Pancreas (tissue), 10 donors: ENCODE data around the gene CHRNA1. TPM values are rescaled to one million over a fixed set of nuclear protein-coding genes. Genes with fewer than 3 reads are reported as not detected.

Source experiments
- ATAC-seq, 4 donors: fragments of 200-7000 bp; cut with Tn5 transposase; one replicate each; pipeline versions ENCODE4 v1.8.0 to v1.9.1; 2020; ENCODE audit warnings: mild to moderate bottlenecking in 4 of 4, moderate library complexity in 4 of 4
- DNase-seq, 6 donors: peaks; one replicate each; pipeline ENCODE4 v3.0.0-alpha.2; 2020
- FAIRE-seq: peaks from 2 replicates; lab custom pipeline; 2012; peaks lifted over from hg19 to GRCh38; lab: Jason Lieb, UNC
- H3K27ac ChIP-seq, 4 donors: fragments of 200-600 bp; sonication (generic); 1 replicate in 3 of 4; 2 replicates in 1 of 4; pipeline versions ENCODE4 v1.5.0 to v1.8.0; 2020
- H3K27me3 ChIP-seq, 4 donors: fragments of 200-600 bp; one replicate each; pipeline ENCODE4 v1.8.0; 2021
- H3K36me3 ChIP-seq, 3 donors: fragments of 200-600 bp; sonication (generic) in 1 of 3; one replicate each; pipeline versions ENCODE4 v1.5.0 to v1.8.0; 2020 to 2021
- H3K4me1 ChIP-seq, 3 donors: fragments of 200-600 bp; one replicate each; pipeline ENCODE4 v1.8.0; 2021
- H3K4me3 ChIP-seq, 4 donors: fragments of 200-600 bp; sonication (generic) in 2 of 4; one replicate each; pipeline versions ENCODE4 v1.5.0 to v1.8.0; 2020 to 2021
- H3K9me3 ChIP-seq, 4 donors: fragments of 200-600 bp; one replicate each; pipeline ENCODE4 v1.8.0; 2021
- WGBS, 2 donors: extraction: QIAGEN DNeasy Blood & Tissue Kit; methylation state at CpG; one replicate each; pipeline ENCODE4 v1.1.7; 2013; 5-methylcytosine and 5-hydroxymethylcytosine counted together
- intact Hi-C, 3 donors: fragments of 100-400 bp; cut with DNase I; formaldehyde crosslinking; loops; one replicate each; pipeline versions ENCODE4 v1.11.1 to v1.14.2; 2022
- polyA plus RNA-seq, 2 donors: library from polyadenylated mRNA; stranded (reverse); fragments of 200-250 nt; gene quantifications; one replicate each; pipeline ENCODE4 v1.2.3, GENCODE V29; 2013
- total RNA-seq, 6 donors: library from RNA; stranded (reverse); fragmentation: NEBNext Ultra II Directional in 4 of 6; extraction: Animal tissue kit (Norgen Biotek cat#: 25700) in 4 of 6; gene quantifications; one replicate each; pipeline versions ENCODE4 v1.2.1 to v1.2.4, GENCODE V29; 2021 to 2023
- TF ChIP-seq, protein P1 (sequence below), 4 donors: fragments of 200-600 bp; sonication (generic) in 3 of 4; IDR thresholded peaks; one replicate each; pipeline versions ENCODE4 v1.5.0 to v1.8.0; 2021; ENCODE audit warnings: antibody characterized with exemption in 4 of 4
- donor health status: healthy with polysubstance abuse.
- donor health status: DM: no; HTN: no; CAD: no; lungs with moderate emphysema.
- donor health status: DM: no; HTN: no; CAD: no.
- donor health status: control.
- donor health status: control.
- donor health status: Bipolar disorder and iron deficiency.
- donor health status: DM: yes; HTN: yes; CAD: no.
- donor health status: DM: no; HTN: no; CAD: no.
- donor health status: DM: no; HTN: no; CAD: no.
- donor health status: DM: yes; HTN: yes; CAD: no.

CHRNA1 gene
- total and polyA plus RNA-seq, 8 donors, result 0.12 to 0.14 (median 0.14) TPM; not detected in 5

GRCh38 chr2:174702541-174702940 is 61.7 kb downstream of the CHRNA1 start:
- TF ChIP-seq, protein P1, sequence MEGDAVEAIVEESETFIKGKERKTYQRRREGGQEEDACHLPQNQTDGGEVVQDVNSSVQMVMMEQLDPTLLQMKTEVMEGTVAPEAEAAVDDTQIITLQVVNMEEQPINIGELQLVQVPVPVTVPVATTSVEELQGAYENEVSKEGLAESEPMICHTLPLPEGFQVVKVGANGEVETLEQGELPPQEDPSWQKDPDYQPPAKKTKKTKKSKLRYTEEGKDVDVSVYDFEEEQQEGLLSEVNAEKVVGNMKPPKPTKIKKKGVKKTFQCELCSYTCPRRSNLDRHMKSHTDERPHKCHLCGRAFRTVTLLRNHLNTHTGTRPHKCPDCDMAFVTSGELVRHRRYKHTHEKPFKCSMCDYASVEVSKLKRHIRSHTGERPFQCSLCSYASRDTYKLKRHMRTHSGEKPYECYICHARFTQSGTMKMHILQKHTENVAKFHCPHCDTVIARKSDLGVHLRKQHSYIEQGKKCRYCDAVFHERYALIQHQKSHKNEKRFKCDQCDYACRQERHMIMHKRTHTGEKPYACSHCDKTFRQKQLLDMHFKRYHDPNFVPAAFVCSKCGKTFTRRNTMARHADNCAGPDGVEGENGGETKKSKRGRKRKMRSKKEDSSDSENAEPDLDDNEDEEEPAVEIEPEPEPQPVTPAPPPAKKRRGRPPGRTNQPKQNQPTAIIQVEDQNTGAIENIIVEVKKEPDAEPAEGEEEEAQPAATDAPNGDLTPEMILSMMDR (IDR thresholded peaks at IDR 0.05), result no peak
- FAIRE-seq (no peak), ATAC-seq (no peak), DNase-seq (no peak)
- Histone ChIP-seq H3K36me3 (no peaks in the 10 kb centered on the region), H3K4me1 (no peaks in the 10 kb centered on the region), H3K9me3 (no peaks in the 10 kb centered on the region), H3K27me3 (peaks cover 0 to 8% (median 0%) of the 10 kb centered on the region in 4 donors), H3K4me3 (no peak overlapping the region), H3K27ac (no peak overlapping the region)
- 38 to 52% methylated on average over 3 of the region's 3 CpGs for WGBS, 2 donors
- intact Hi-C loops, result no loop called here

DNA sequence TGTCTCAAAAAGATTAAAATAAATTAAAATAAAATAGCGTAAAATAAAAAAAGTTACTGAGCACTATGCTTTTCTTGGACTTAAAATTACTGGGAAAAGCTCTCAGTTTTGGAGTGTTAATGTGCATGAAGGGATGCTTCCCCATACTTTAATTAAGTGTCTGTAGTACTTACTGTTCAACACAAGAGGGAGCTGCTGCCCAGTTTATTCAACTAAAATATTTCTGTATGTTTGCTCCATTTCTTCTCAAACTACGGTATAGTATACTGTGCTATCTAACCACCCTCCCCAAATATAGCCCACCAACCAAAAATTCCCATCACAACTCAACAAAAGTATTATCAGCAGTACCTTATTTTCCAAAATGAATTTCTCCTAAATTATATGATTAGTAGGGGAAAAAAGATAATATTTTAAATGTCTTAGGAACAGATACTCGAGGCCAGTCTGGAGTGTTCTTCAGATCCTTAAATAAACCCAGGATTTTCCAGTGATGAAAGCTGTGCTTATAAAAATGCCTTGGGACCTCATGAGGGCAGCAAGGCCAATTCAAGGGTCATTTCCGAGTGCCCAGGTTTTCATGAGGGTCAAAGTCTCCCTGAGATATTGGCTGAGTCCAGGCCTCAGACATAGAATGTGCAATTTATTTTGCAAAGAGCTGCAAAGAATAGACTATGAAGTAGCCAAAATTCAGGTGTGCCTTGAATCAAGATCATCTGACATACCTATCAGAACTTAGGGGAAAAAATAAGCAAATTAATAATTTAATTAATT is 64.1 kb downstream of the CHRNA1 start:
- Histone ChIP-seq H3K4me1 (no peaks in the 10 kb centered on the region), H3K9me3 (no peaks in the 10 kb centered on the region), H3K27ac (no peak overlapping the region), H3K27me3 (no peaks in the 10 kb centered on the region), H3K36me3 (no peaks in the 10 kb centered on the region), H3K4me3 (no peak overlapping the region)
- intact Hi-C loops, result no loop called here
- 33 to 39% methylated on average over 4 of the region's 4 CpGs for WGBS, 2 donors
- peak in 3 of 4 donors; percentile 73 to 86 (median 82) for ATAC-seq
- no peak for DNase-seq
- FAIRE-seq, result no peak
- TF ChIP-seq, protein P1 (IDR thresholded peaks at IDR 0.05), result peak; percentile 16 to 70 (median 58)

Other genes starting within 250 kb of the CHRNA1 start
- 10 to 100 TPM in 3 of 6 donors, 1 to 10 TPM in 3; 5.2 to 26.8 (median 9.0) TPM for gene WIPF1, start 166.7 kb downstream of the CHRNA1 start, total RNA-seq
- 1 to 10 TPM; 4.7 to 6.2 TPM for gene WIPF1, start 166.7 kb downstream of the CHRNA1 start, polyA plus RNA-seq
- gene CHN1, start 240.9 kb upstream of the CHRNA1 start, total RNA-seq, result 1 to 10 TPM; 1.3 to 4.2 (median 3.2) TPM
- gene CHN1, start 240.9 kb upstream of the CHRNA1 start, polyA plus RNA-seq, result 10 to 100 TPM in 1 of 2 donors, 1 to 10 TPM in 1; 3.2 to 15.4 TPM